Astrocyte of the spinal cord (primary cell): Measurements from ENCODE around the gene CYLC1.

ENCODE experiments used
- DNase-seq: peaks from one replicate; pipeline ENCODE4 v3.0.0; 2011; ENCODE audit warnings: low read depth, low spot score
- H3K4me3 ChIP-seq: 2 replicates; pipeline ENCODE4 v1.5.1; 2011; ENCODE audit warnings: low read depth, mild to moderate bottlenecking, low read length, moderate library complexity
- in situ Hi-C: cut with HindIII; loops from 2 replicates; pipeline ENCODE4 v1.10.0; 2017; ENCODE audit warnings: low sequenced_read_pairs
- TF ChIP-seq, protein P1 (sequence below): IDR thresholded peaks from 2 replicates; pipeline ENCODE4 v1.5.1; 2012; ENCODE audit warnings: low read depth, mild to moderate bottlenecking, low read length, inconsistent platforms

Gene CYLC1

DNA sequence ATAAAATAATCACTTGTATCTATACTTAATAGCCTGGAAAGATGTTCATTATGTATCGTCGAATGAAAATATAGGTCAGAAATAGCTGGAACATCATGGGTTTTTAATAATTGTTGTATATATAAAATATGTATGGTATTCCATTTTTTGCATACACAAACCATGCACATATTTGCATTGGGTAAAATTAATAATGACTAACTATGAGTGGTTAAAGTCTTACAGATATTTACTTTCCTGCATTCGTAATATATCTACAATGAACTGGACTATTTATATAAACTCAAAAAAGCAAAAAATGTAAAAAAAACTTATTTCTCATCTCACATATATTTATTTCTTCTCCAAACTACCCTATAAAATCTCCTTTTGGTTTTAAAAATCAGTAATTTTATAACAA, 46.0 kb downstream of the CYLC1 start:
- TF ChIP-seq, protein P1, sequence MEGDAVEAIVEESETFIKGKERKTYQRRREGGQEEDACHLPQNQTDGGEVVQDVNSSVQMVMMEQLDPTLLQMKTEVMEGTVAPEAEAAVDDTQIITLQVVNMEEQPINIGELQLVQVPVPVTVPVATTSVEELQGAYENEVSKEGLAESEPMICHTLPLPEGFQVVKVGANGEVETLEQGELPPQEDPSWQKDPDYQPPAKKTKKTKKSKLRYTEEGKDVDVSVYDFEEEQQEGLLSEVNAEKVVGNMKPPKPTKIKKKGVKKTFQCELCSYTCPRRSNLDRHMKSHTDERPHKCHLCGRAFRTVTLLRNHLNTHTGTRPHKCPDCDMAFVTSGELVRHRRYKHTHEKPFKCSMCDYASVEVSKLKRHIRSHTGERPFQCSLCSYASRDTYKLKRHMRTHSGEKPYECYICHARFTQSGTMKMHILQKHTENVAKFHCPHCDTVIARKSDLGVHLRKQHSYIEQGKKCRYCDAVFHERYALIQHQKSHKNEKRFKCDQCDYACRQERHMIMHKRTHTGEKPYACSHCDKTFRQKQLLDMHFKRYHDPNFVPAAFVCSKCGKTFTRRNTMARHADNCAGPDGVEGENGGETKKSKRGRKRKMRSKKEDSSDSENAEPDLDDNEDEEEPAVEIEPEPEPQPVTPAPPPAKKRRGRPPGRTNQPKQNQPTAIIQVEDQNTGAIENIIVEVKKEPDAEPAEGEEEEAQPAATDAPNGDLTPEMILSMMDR: no peak
- in situ Hi-C loops: no loop called here

DNA sequence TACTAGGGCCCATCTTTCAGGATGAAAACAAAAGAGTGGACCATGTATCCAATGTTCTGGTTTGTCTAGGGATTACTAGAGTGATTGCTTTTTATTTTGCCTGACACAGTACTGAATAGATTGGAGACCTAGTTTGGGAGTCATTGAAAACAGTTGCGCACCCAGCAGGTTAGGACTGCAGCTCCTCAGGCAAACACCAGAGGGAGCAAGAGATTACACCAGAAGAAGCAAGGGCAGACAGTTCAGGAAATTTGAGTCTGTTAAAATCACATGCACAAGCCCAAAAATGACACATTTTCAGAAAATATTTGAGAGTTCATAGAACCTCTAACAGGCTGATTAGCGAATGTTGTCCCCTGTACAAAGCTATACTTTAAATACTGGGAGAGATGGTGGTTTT, 55.6 kb downstream of the CYLC1 start:
- in situ Hi-C loops: no loop called here
- TF ChIP-seq, protein P1: peak; percentile 28
- DNase-seq: no peak
- H3K4me3 ChIP-seq: no peak overlapping the region

More for the DNA sequence above, 46.0 kb downstream of the CYLC1 start:
- no peak for DNase-seq
- H3K4me3 ChIP-seq: no peak overlapping the region

DNA sequence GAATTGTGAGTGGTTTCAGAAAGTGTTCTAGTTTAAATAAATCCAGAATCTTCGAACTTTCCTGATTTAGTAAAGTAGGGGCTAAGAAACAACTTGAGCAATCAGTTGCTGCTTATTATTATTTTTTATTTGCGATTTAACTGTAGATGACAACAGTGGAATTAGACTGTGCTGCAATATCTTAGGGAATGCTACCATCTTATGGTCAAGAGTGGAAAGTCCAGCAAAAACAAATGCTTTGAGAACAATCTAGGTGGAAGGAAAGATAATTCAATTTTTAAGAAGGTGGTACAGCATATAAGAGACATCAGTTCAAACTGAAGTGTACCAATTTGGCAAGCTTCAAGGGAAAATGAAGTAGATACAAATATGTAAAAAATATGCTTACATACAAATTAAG, 73.3 kb downstream of the CYLC1 start:
- TF ChIP-seq, protein P1: no peak
- no peak for DNase-seq
- in situ Hi-C loops: no loop called here
- H3K4me3 ChIP-seq: no peak overlapping the region
